H1 (cell line): ENCODE results near the gene PTPRG. TPM values are rescaled to one million over a fixed set of nuclear protein-coding genes. Genes with fewer than 3 reads are reported as not detected.

Experiments used
- CTCF ChIA-PET: fragments of 300-600 bp; sonication (Branson Sonifier 250); formaldehyde crosslinking; loops from one replicate; lab custom pipeline; 2021; ENCODE audit not compliant: partially characterized antibody; lab: Charles Lee
- POLR2A ChIA-PET: fragments of 300-600 bp; sonication (Branson Sonifier 250); formaldehyde crosslinking; loops from one replicate; lab custom pipeline; 2021; ENCODE audit warnings: inconsistent platforms; ENCODE audit not compliant: partially characterized antibody; lab: Charles Lee
- DNase-seq, 2 experiments: peaks; one replicate each; pipeline versions ENCODE4 v3.0.0 to v3.0.0-alpha.2; 2010 to 2022; ENCODE audit warnings: low spot score in 2 of 2, low read depth in 1 of 2, mixed read lengths in 1 of 2
- FAIRE-seq: peaks from 2 replicates; lab custom pipeline; 2011; peaks lifted over from hg19 to GRCh38; lab: Jason Lieb, UNC
- H2AFZ ChIP-seq: 2 replicates; pipeline ENCODE4 v1.8.1; 2012; ENCODE audit warnings: low read length, inconsistent platforms
- H2AK5ac ChIP-seq: 2 replicates; pipeline ENCODE4 v1.6.1; 2013; ENCODE audit warnings: low read depth, low read length
- H2BK120ac ChIP-seq: replicated peaks from 2 replicates; pipeline ENCODE3; 2013; ENCODE audit warnings: low read depth, low read length, inconsistent platforms
- H2BK12ac ChIP-seq: 2 replicates; pipeline ENCODE4 v1.6.1; 2013; ENCODE audit warnings: low read depth, low read length
- H2BK15ac ChIP-seq: 2 replicates; pipeline ENCODE4 v1.6.1; 2013; ENCODE audit warnings: low read length
- H2BK20ac ChIP-seq: 2 replicates; pipeline ENCODE4 v1.6.1; 2013; ENCODE audit warnings: low read length
- H2BK5ac ChIP-seq: 2 replicates; pipeline ENCODE4 v1.6.1; 2013; ENCODE audit warnings: low read depth, low read length
- H3K14ac ChIP-seq: 2 replicates; pipeline ENCODE4 v1.6.1; 2013; ENCODE audit warnings: inconsistent platforms; ENCODE audit not compliant: insufficient read length
- H3K18ac ChIP-seq: 2 replicates; pipeline ENCODE4 v1.6.1; 2013; ENCODE audit warnings: low read length; ENCODE audit errors: extremely low read depth
- H3K23ac ChIP-seq: 2 replicates; pipeline ENCODE4 v1.6.1; 2013; ENCODE audit warnings: inconsistent platforms; ENCODE audit not compliant: insufficient read length
- H3K23me2 ChIP-seq: 2 replicates; pipeline ENCODE4 v1.6.1; 2013; ENCODE audit warnings: low read depth, low read length
- H3K27ac ChIP-seq: 2 replicates; pipeline ENCODE4 v1.6.1; 2011; ENCODE audit warnings: low read depth, low read length, inconsistent platforms
- H3K27me3 ChIP-seq, 4 experiments: replicated peaks in 1 of 4; 1 replicate in 1 of 4; 2 replicates in 3 of 4; pipeline versions ENCODE4 v1.6.1 to v1.8.1; 2011 to 2013; ENCODE audit warnings: low read length in 3 of 4, mild to moderate bottlenecking in 3 of 4, inconsistent platforms in 2 of 4, mixed read lengths in 2 of 4, moderate library complexity in 1 of 4; ENCODE audit not compliant: control insufficient read depth in 3 of 4, insufficient read depth in 3 of 4; ENCODE audit errors: extremely low read depth in 1 of 4
- H3K36me3 ChIP-seq, 4 experiments: 2 replicates each; pipeline versions ENCODE4 v1.6.1 to v1.8.1; 2011 to 2013; ENCODE audit warnings: mild to moderate bottlenecking in 4 of 4, low read length in 3 of 4, moderate library complexity in 2 of 4, control low read depth in 1 of 4, inconsistent platforms in 1 of 4; ENCODE audit not compliant: insufficient read depth in 4 of 4, control insufficient read depth in 2 of 4
- H3K4ac ChIP-seq: replicated peaks from 2 replicates; pipeline ENCODE3; 2013; ENCODE audit warnings: low read length, low read depth, mixed read lengths, inconsistent platforms; ENCODE audit not compliant: insufficient read length
- H3K4me1 ChIP-seq, 4 experiments: replicated peaks in 1 of 4; 1 replicate in 1 of 4; 2 replicates in 3 of 4; pipeline versions ENCODE4 v1.6.1 to v1.8.1; 2011 to 2013; ENCODE audit warnings: low read length in 3 of 4, inconsistent platforms in 2 of 4, mixed read lengths in 1 of 4; ENCODE audit not compliant: insufficient read depth in 4 of 4, control insufficient read depth in 3 of 4
- H3K4me2 ChIP-seq, 2 experiments: 2 replicates each; pipeline versions ENCODE4 v1.6.1 to v1.8.1; 2011 to 2013; ENCODE audit warnings: low read depth in 2 of 2, low read length in 2 of 2, control low read depth in 1 of 2, inconsistent platforms in 1 of 2, mild to moderate bottlenecking in 1 of 2; ENCODE audit not compliant: insufficient read depth in 1 of 2
- H3K4me3 ChIP-seq, 4 experiments: fragments of 200-600, 300-600 bp in 1 of 4; sonication (generic), shearing (Covaris generic), sonication (Bioruptor Twin) in 1 of 4; 2 replicates each; pipeline versions ENCODE4 v1.5.1 to v1.8.1; 2011 to 2016; ENCODE audit warnings: low read length in 4 of 4, low read depth in 3 of 4, control low read depth in 2 of 4, inconsistent platforms in 2 of 4, mild to moderate bottlenecking in 2 of 4, mixed read lengths in 1 of 4, moderate library complexity in 1 of 4; ENCODE audit not compliant: insufficient read depth in 2 of 4; ENCODE audit errors: extremely low read depth in 1 of 4
- H3K56ac ChIP-seq: replicated peaks from 2 replicates; pipeline ENCODE3; 2013; ENCODE audit warnings: low read depth, mild to moderate bottlenecking, mixed read lengths, low read length, inconsistent platforms; ENCODE audit not compliant: insufficient read length
- H3K79me1 ChIP-seq: 2 replicates; pipeline ENCODE4 v1.6.1; 2013; ENCODE audit warnings: low read depth, low read length, control low read depth
- H3K79me2 ChIP-seq, 2 experiments: 2 replicates each; pipeline versions ENCODE4 v1.6.1 to v1.8.1; 2012 to 2013; ENCODE audit warnings: low read length in 2 of 2, mild to moderate bottlenecking in 2 of 2, inconsistent platforms in 1 of 2; ENCODE audit not compliant: insufficient read depth in 2 of 2, control insufficient read depth in 1 of 2
- H3K9ac ChIP-seq, 4 experiments: replicated peaks in 1 of 4; 1 replicate in 1 of 4; 2 replicates in 3 of 4; pipeline versions ENCODE4 v1.6.1 to v1.8.1; 2011 to 2013; ENCODE audit warnings: low read depth in 3 of 4, low read length in 3 of 4, control low read depth in 2 of 4, mild to moderate bottlenecking in 2 of 4, moderate library complexity in 2 of 4, inconsistent platforms in 1 of 4; ENCODE audit errors: extremely low read depth in 1 of 4
- H3K9me3 ChIP-seq, 2 experiments: 2 replicates each; pipeline versions ENCODE4 v1.6.1 to v1.8.1; 2012 to 2013; ENCODE audit warnings: mild to moderate bottlenecking in 2 of 2, moderate library complexity in 2 of 2, control low read depth in 1 of 2, inconsistent platforms in 1 of 2, low read depth in 1 of 2, low read length in 1 of 2, mixed read lengths in 1 of 2; ENCODE audit not compliant: insufficient read depth in 2 of 2
- H4K20me1 ChIP-seq, 2 experiments: replicated peaks in 1 of 2; 2 replicates each; pipeline versions ENCODE3 to v1.8.1; 2011 to 2013; ENCODE audit warnings: inconsistent platforms in 2 of 2, low read length in 2 of 2, mild to moderate bottlenecking in 1 of 2; ENCODE audit not compliant: insufficient read depth in 2 of 2, control insufficient read depth in 1 of 2
- H4K5ac ChIP-seq: 2 replicates; pipeline ENCODE4 v1.6.1; 2013; ENCODE audit warnings: low read length, low read depth, mixed read lengths, inconsistent platforms; ENCODE audit not compliant: insufficient read length
- H4K8ac ChIP-seq: 2 replicates; pipeline ENCODE4 v1.8.0; 2013; ENCODE audit warnings: mild to moderate bottlenecking, moderate library complexity, low read length, inconsistent platforms; ENCODE audit not compliant: insufficient read depth; ENCODE audit errors: extremely low read depth
- H4K91ac ChIP-seq: replicated peaks from 2 replicates; pipeline ENCODE3; 2013; ENCODE audit warnings: low read length, mixed read lengths, inconsistent platforms; ENCODE audit not compliant: insufficient read length
- ASH2L ChIP-seq: fragments of 200-600, 300-600 bp; sonication (generic); IDR thresholded peaks from one replicate; pipeline ENCODE4 v1.7.1; 2017; ENCODE audit warnings: low read length
- CHD2 ChIP-seq: IDR thresholded peaks from 2 replicates; pipeline ENCODE4 v1.6.1; 2012; ENCODE audit warnings: low read length, improper control_type of control experiment
- EZH2 ChIP-seq: fragments of 200-600 bp; sonication (generic); IDR thresholded peaks from 2 replicates; pipeline ENCODE4 v1.7.1; 2012; ENCODE audit warnings: low read depth, mild to moderate bottlenecking, moderate library complexity, low read length, inconsistent platforms; ENCODE audit not compliant: severe bottlenecking
- FOSL1 ChIP-seq: IDR thresholded peaks from 2 replicates; pipeline ENCODE4 v1.6.1; 2011; ENCODE audit warnings: mild to moderate bottlenecking, low read depth, low read length, moderate library complexity; ENCODE audit not compliant: insufficient read depth
- JUND ChIP-seq: IDR thresholded peaks from 2 replicates; pipeline ENCODE4 v1.6.1; 2011; ENCODE audit warnings: mild to moderate bottlenecking, improper control_type of control experiment, low read length
- MAFK ChIP-seq: IDR thresholded peaks from 2 replicates; pipeline ENCODE4 v1.6.1; 2012; ENCODE audit warnings: low read depth, mild to moderate bottlenecking, improper control_type of control experiment, low read length
- PHF8 ChIP-seq: fragments of 200-600 bp; sonication (generic); conservative IDR thresholded peaks from 2 replicates; pipeline ENCODE4 v1.7.1; 2012; ENCODE audit warnings: low read depth, mild to moderate bottlenecking, inconsistent platforms, low read length, moderate library complexity
- POU5F1 ChIP-seq: IDR thresholded peaks from 2 replicates; pipeline ENCODE4 v1.6.1; 2011; ENCODE audit warnings: low read depth, mild to moderate bottlenecking, low read length, moderate library complexity
- RNF2 ChIP-seq: fragments of 200-900, 300-1000 bp; sonication (generic); IDR thresholded peaks from 2 replicates; pipeline ENCODE4 v1.7.1; 2016; ENCODE audit warnings: borderline replicate concordance, low read depth, mild to moderate bottlenecking, antibody characterized with exemption, low read length; ENCODE audit not compliant: poor library complexity, severe bottlenecking; ENCODE audit errors: missing control alignments
- SIN3A ChIP-seq, 2 experiments: IDR thresholded peaks in 1 of 2; conservative IDR thresholded peaks in 1 of 2; 2 replicates each; pipeline ENCODE4 v1.6.1; 2011 to 2012; ENCODE audit warnings: low read length in 2 of 2, improper control_type of control experiment in 1 of 2, low read depth in 1 of 2, mild to moderate bottlenecking in 1 of 2
- SIRT6 ChIP-seq: IDR thresholded peaks from one replicate; pipeline ENCODE4 v1.7.1; 2012; ENCODE audit warnings: low read length, inconsistent platforms
- SP2 ChIP-seq: IDR thresholded peaks from 2 replicates; pipeline ENCODE4 v1.6.1; 2012; ENCODE audit warnings: mild to moderate bottlenecking, low read length, inconsistent platforms
- TBP ChIP-seq: IDR thresholded peaks from 2 replicates; pipeline ENCODE4 v1.6.1; 2011; ENCODE audit warnings: low read depth, low read length, improper control_type of control experiment
- TCF12 ChIP-seq: IDR thresholded peaks from 2 replicates; pipeline ENCODE4 v1.6.1; 2011; ENCODE audit warnings: low read depth, mild to moderate bottlenecking, low read length
- TEAD4 ChIP-seq: IDR thresholded peaks from 2 replicates; pipeline ENCODE4 v1.6.1; 2012; ENCODE audit warnings: low read depth, low read length, inconsistent platforms, mixed read lengths
- WGBS, 2 experiments: shearing (Covaris generic) in 1 of 2; methylation state at CpG; one replicate each; pipeline versions ENCODE4 v1.1.6 to v1.1.7; 2013 to 2015; ENCODE audit warnings: low lambda C conversion rate in 2 of 2, mixed read lengths in 2 of 2, inconsistent platforms in 1 of 2, low coverage in 1 of 2, missing lambda C conversion rate in 1 of 2; ENCODE audit not compliant: insufficient replicate concordance in 2 of 2, insufficient coverage in 1 of 2, insufficient read length in 1 of 2; ENCODE audit errors: extremely low coverage in 1 of 2, missing lambda C conversion rate in 1 of 2; 5-methylcytosine and 5-hydroxymethylcytosine counted together
- polyA plus RNA-seq, 7 experiments: library from polyadenylated mRNA; depleted of rRNA in 3 of 7; stranded (reverse) in 5 of 7; unstranded in 2 of 7; fragments of >200 nt in 5 of 7; fragments of 200-250 nt in 2 of 7; gene quantifications; 1 replicate in 5 of 7; 2 replicates in 1 of 7; 4 replicates in 1 of 7; pipeline versions ENCODE4 v1.2.1 to v1.2.3, GENCODE V29; 2011 to 2013; ENCODE audit warnings: missing spikeins in 2 of 7, mixed read lengths in 2 of 7
- total RNA-seq: library from RNA; stranded (reverse); fragmentation: NEBNext Ultra II Directional; extraction: Animal tissue kit (Norgen Biotek cat#: 25700); gene quantifications from 2 replicates; pipeline ENCODE4 v1.2.1, GENCODE V29; 2021

The PTPRG gene
- total and polyA plus RNA-seq, 2 of the 8 experiments (the other 6 are each of a cell fraction or from before 2014, with no cell fraction given) = 23.3 to 96.2 TPM

- no peak overlapping the region for H3K27ac ChIP-seq
- no peaks in the 10 kb centered on the region for H3K27me3 ChIP-seq
- no peak overlapping the region for H4K5ac ChIP-seq
- 92% methylated on average over 3 of the region's 3 CpGs; no CpG with 5 or more reads in 1 of the 2 experiments for WGBS, 2 experiments
- POLR2A ChIA-PET = interaction anchor here (1.7 kb wide), 1 partner anchor 13 kb away, joined by 3 read pairs; no protein-coding TSS in a partner anchor
- H4K8ac ChIP-seq = no peak overlapping the region
- H2AK5ac ChIP-seq = no peak overlapping the region
- no peak overlapping the region for H3K23ac ChIP-seq
- no peak overlapping the region for H2BK120ac ChIP-seq
- 0 out of 2 replicates have a peak overlapping the region, but pooled peaks have one; percentile 41 for H2BK20ac ChIP-seq
- no peak overlapping the region for H2AFZ ChIP-seq
- H2BK5ac ChIP-seq = no peak overlapping the region
- no peak overlapping the region for H3K4me2 ChIP-seq
- no peak overlapping the region for H3K14ac ChIP-seq
- DNase-seq (no peak), FAIRE-seq (no peak)
- H3K4ac ChIP-seq = no peak overlapping the region
- H2BK12ac ChIP-seq = no peak overlapping the region
- H3K79me2 ChIP-seq = no peaks in the 10 kb centered on the region
- H3K36me3 ChIP-seq = no peaks in the 10 kb centered on the region
- H3K56ac ChIP-seq = no peak overlapping the region
- no peak overlapping the region for H3K4me3 ChIP-seq
- CTCF ChIA-PET = interaction anchor here (0.9 to 3.2 kb wide), 3 partner anchors 8 to 61 kb away, joined by 3 to 24 read pairs (median 5); no protein-coding TSS in a partner anchor
- H3K9ac ChIP-seq = no peak overlapping the region
- no peak overlapping the region for H2BK15ac ChIP-seq
- peaks cover 0 to 1% of the 10 kb centered on the region in 2 experiments for H4K20me1 ChIP-seq
- H3K18ac ChIP-seq = no peak overlapping the region
- H3K23me2 ChIP-seq = no peaks in the 10 kb centered on the region
- no peak overlapping the region for H4K91ac ChIP-seq
- no peaks in the 10 kb centered on the region; the same call in 1 of the 2 replicates for H3K79me1 ChIP-seq
- H3K4me1 ChIP-seq = peaks cover 0 to 3% (median 0%) of the 10 kb centered on the region in 4 experiments; a peak in 1 of 7 replicates
- 0 out of 4 replicates have a peak, but pooled peaks cover 0 to 3% of the 10 kb centered on the region in 2 experiments for H3K9me3 ChIP-seq
- TF ChIP-seq SP2 = no peak
- TF ChIP-seq POU5F1 = no peak
- TF ChIP-seq RNF2 = no peak
- no peak for TF ChIP-seq SIN3A (conservative IDR thresholded peaks at IDR 0.05 in 1 of 2, IDR thresholded peaks at IDR 0.05 in 1 of 2; ENCODE audit: low read depth in 1 of 2, low read length in 2 of 2)
- TF ChIP-seq PHF8 = no peak
- TF ChIP-seq TCF12 = no peak
- no peak for TF ChIP-seq JUND
- TF ChIP-seq TEAD4 = no peak
- TF ChIP-seq ASH2L = no peak
- TF ChIP-seq MAFK = no peak
- no peak for TF ChIP-seq SIRT6
- TF ChIP-seq CHD2 = no peak
- no peak for TF ChIP-seq FOSL1
- no peak for TF ChIP-seq TBP
- TF ChIP-seq EZH2 = no peak
These were observed 565.7 kb downstream of the PTPRG start for GRCh38 chr3:62127116-62127515.
